Keratinocyte (primary cell): ENCODE measurements around the gene TNFAIP3. TPM values are rescaled to one million over a fixed set of nuclear protein-coding genes. Genes with fewer than 3 reads are reported as not detected.

Experiments
- DNase-seq: peaks from one replicate; pipeline ENCODE4 v3.0.0-alpha.2; 2011; ENCODE audit warnings: low read depth, missing footprints, low spot score
- FAIRE-seq: peaks from 2 replicates; lab custom pipeline; 2011; peaks lifted over from hg19 to GRCh38; lab: Jason Lieb, UNC
- H2AFZ ChIP-seq: 2 replicates; pipeline ENCODE4 v1.6.0; 2012; ENCODE audit warnings: low read length, control low read depth, inconsistent platforms; ENCODE audit not compliant: control insufficient read depth
- H3K27ac ChIP-seq: 2 replicates; pipeline ENCODE4 v1.5.1; 2011; ENCODE audit warnings: low read length; ENCODE audit not compliant: control insufficient read depth, insufficient read depth
- H3K27me3 ChIP-seq: 3 replicates; pipeline ENCODE4 v1.6.0; 2011; ENCODE audit warnings: low read length; ENCODE audit not compliant: control insufficient read depth, insufficient read depth; ENCODE audit errors: extremely low read depth
- H3K36me3 ChIP-seq, 2 experiments: 2 replicates in 1 of 2; 3 replicates in 1 of 2; pipeline ENCODE4 v1.5.1; 2011; ENCODE audit warnings: low read length in 2 of 2, mild to moderate bottlenecking in 1 of 2; ENCODE audit not compliant: control insufficient read depth in 2 of 2, insufficient read depth in 2 of 2; ENCODE audit errors: extremely low read depth in 1 of 2
- H3K4me1 ChIP-seq: 3 replicates; pipeline ENCODE4 v1.5.1; 2011; ENCODE audit warnings: low read length; ENCODE audit not compliant: control insufficient read depth, insufficient read depth; ENCODE audit errors: extremely low read depth
- H3K4me2 ChIP-seq: 3 replicates; pipeline ENCODE4 v1.6.0; 2011; ENCODE audit warnings: low read depth, low read length; ENCODE audit not compliant: control insufficient read depth, insufficient read depth; ENCODE audit errors: extremely low read depth
- H3K4me3 ChIP-seq, 3 experiments: fragments of 200-600 bp in 1 of 3; sonication (generic) in 1 of 3; 2 replicates in 2 of 3; 3 replicates in 1 of 3; pipeline ENCODE4 v1.5.1; 2011 to 2016; ENCODE audit warnings: low read length in 3 of 3, mild to moderate bottlenecking in 3 of 3, control low read depth in 2 of 3, inconsistent platforms in 1 of 3, low read depth in 1 of 3, mixed read lengths in 1 of 3, mixed run types in 1 of 3, moderate library complexity in 1 of 3; ENCODE audit not compliant: control insufficient read depth in 2 of 3, insufficient read depth in 2 of 3; ENCODE audit errors: extremely low read depth in 1 of 3
- H3K79me2 ChIP-seq: 2 replicates; pipeline ENCODE4 v1.6.0; 2012; ENCODE audit warnings: low read length; ENCODE audit not compliant: control insufficient read depth, insufficient read depth
- H3K9ac ChIP-seq: 3 replicates; pipeline ENCODE4 v1.6.0; 2011; ENCODE audit warnings: low read length; ENCODE audit not compliant: control insufficient read depth, insufficient read depth; ENCODE audit errors: extremely low read depth
- H3K9me1 ChIP-seq: 3 replicates; pipeline ENCODE4 v1.6.0; 2011; ENCODE audit warnings: low read length; ENCODE audit not compliant: control insufficient read depth, insufficient read depth; ENCODE audit errors: extremely low read depth
- H3K9me3 ChIP-seq: 2 replicates; pipeline ENCODE4 v1.5.1; 2012; ENCODE audit warnings: low read depth, low read length; ENCODE audit not compliant: control insufficient read depth
- H4K20me1 ChIP-seq: 3 replicates; pipeline ENCODE4 v1.6.0; 2011; ENCODE audit warnings: low read length; ENCODE audit not compliant: control insufficient read depth, insufficient read depth; ENCODE audit errors: extremely low read depth
- CTCF ChIP-seq, 3 experiments: IDR thresholded peaks in 1 of 3; conservative IDR thresholded peaks in 1 of 3; optimal IDR thresholded peaks in 1 of 3; 2 replicates in 2 of 3; 3 replicates in 1 of 3; pipeline versions ENCODE3 to v1.5.1; 2011; ENCODE audit warnings: low read length in 3 of 3, mild to moderate bottlenecking in 3 of 3, moderate library complexity in 2 of 3, control low read depth in 1 of 3, inconsistent platforms in 1 of 3; ENCODE audit not compliant: insufficient read depth in 2 of 3; ENCODE audit errors: extremely low read depth in 1 of 3
- EZH2 ChIP-seq: IDR thresholded peaks from one replicate; pipeline ENCODE4 v1.6.1; 2012; ENCODE audit warnings: inconsistent platforms, mild to moderate bottlenecking, low read length, moderate library complexity
- dilution Hi-C: fragments of 300-500 bp; cut with MboI; formaldehyde crosslinking; loops from one replicate; pipeline ENCODE4 v1.7.0; 2020; ENCODE audit warnings: low sequenced_read_pairs; ENCODE audit not compliant: extremely low pct_ligation_motif_present
- polyA plus RNA-seq, 5 experiments: library from polyadenylated mRNA; depleted of rRNA in 3 of 5; stranded (reverse) in 3 of 5; stranded (forward) in 1 of 5; unstranded in 1 of 5; fragments of >200 nt; gene quantifications; 1 replicate in 1 of 5; 2 replicates in 3 of 5; 3 replicates in 1 of 5; pipeline versions ENCODE4 v1.2.1 to v1.2.3, GENCODE V29; 2011 to 2012; ENCODE audit warnings: missing spikeins in 2 of 5, low read depth in 1 of 5, low replicate concordance in 1 of 5

TNFAIP3 gene
- polyA plus RNA-seq, 1 donor (not counting 4 experiments of a cell fraction or from before 2014, with no cell fraction given): 141 TPM

- no peak for DNase-seq
- peak; percentile 82 for FAIRE-seq
- Histone ChIP-seq H3K4me3 (no peak overlapping the region), H3K27ac (peak overlapping the region; percentile 90), H3K9me3 (no peaks in the 10 kb centered on the region), H3K36me3 (peaks cover 32 to 45% of the 10 kb centered on the region in 2 experiments), H4K20me1 (peaks cover 3% of the 10 kb centered on the region), H3K27me3 (no peaks in the 10 kb centered on the region), H3K79me2 (peaks cover 59% of the 10 kb centered on the region), H2AFZ (no peak overlapping the region), H3K4me2 (peak overlapping the region; percentile 95), H3K4me1 (peaks cover 49% of the 10 kb centered on the region), H3K9me1 (no peaks in the 10 kb centered on the region), H3K9ac (peak overlapping the region; percentile 42)
- TF ChIP-seq CTCF (optimal IDR thresholded peaks at IDR 0.05 in 1 of 3, IDR thresholded peaks at IDR 0.05 in 1 of 3, conservative IDR thresholded peaks at IDR 0.05 in 1 of 3; ENCODE audit: extremely low read depth in 1 of 3, insufficient read depth in 2 of 3, low read length in 3 of 3): no peak
- TF ChIP-seq EZH2: no peak
- dilution Hi-C loops: no loop called here
Observed at GRCh38 chr6:137873273-137873762, 6.3 kb downstream of the TNFAIP3 start.

- Histone ChIP-seq H3K4me2 (no peak overlapping the region), H3K4me1 (peaks cover 43% of the 10 kb centered on the region), H4K20me1 (no peaks in the 10 kb centered on the region), H3K27ac (peak overlapping the region; percentile 90), H3K4me3 (no peak overlapping the region), H3K9ac (no peak overlapping the region), H3K9me1 (no peaks in the 10 kb centered on the region), H3K9me3 (no peaks in the 10 kb centered on the region), H3K79me2 (peaks cover 53% of the 10 kb centered on the region), H3K27me3 (no peaks in the 10 kb centered on the region), H3K36me3 (peaks cover 41 to 55% of the 10 kb centered on the region in 2 experiments), H2AFZ (no peak overlapping the region)
- no peak for FAIRE-seq
- no peak for TF ChIP-seq EZH2
- TF ChIP-seq CTCF (optimal IDR thresholded peaks at IDR 0.05 in 1 of 3, IDR thresholded peaks at IDR 0.05 in 1 of 3, conservative IDR thresholded peaks at IDR 0.05 in 1 of 3; ENCODE audit: extremely low read depth in 1 of 3, insufficient read depth in 2 of 3, low read length in 3 of 3): no peak
- dilution Hi-C loops: no loop called here
- no peak for DNase-seq
Observed at GRCh38 chr6:137874204-137875057, 7.4 kb downstream of the TNFAIP3 start.
